ENCODE data around the gene KIRREL3.

GRCh38 chr11:126596474-126596873 lies 404.1 kb downstream of the KIRREL3 start:
- TF ChIP-seq CTCF (IDR thresholded peaks at IDR 0.05 in 8 of 11, conservative IDR thresholded peaks at IDR 0.05 in 3 of 11) (no peak), POLR2AphosphoS5 (IDR thresholded peaks at IDR 0.05) (no peak)
